ENCODE results near the gene PPA1.
"Not testable (repeated sequence)": the region's sequence is repeated elsewhere in the genome, so short reads cannot be mapped to it uniquely, and the experiment has no call there.

PPA1 gene

GRCh38 chr10:70212277-70212676 lies 21.0 kb downstream of the PPA1 start:
- no peak for DNase-seq (ENCODE audit: low read depth in 2 of 2)

- DNase-seq (ENCODE audit: low read depth in 2 of 2): no peak
Observed at GRCh38 chr10:70206762-70207161, 26.5 kb downstream of the PPA1 start.

GRCh38 chr10:70201105-70201504 lies 32.1 kb downstream of the PPA1 start:
- no peak for DNase-seq (ENCODE audit: low read depth in 2 of 2)

- DNase-seq (ENCODE audit: low read depth in 2 of 2): no peak
Observed at GRCh38 chr10:70198696-70199466, 34.3 kb downstream of the PPA1 start.

DNA sequence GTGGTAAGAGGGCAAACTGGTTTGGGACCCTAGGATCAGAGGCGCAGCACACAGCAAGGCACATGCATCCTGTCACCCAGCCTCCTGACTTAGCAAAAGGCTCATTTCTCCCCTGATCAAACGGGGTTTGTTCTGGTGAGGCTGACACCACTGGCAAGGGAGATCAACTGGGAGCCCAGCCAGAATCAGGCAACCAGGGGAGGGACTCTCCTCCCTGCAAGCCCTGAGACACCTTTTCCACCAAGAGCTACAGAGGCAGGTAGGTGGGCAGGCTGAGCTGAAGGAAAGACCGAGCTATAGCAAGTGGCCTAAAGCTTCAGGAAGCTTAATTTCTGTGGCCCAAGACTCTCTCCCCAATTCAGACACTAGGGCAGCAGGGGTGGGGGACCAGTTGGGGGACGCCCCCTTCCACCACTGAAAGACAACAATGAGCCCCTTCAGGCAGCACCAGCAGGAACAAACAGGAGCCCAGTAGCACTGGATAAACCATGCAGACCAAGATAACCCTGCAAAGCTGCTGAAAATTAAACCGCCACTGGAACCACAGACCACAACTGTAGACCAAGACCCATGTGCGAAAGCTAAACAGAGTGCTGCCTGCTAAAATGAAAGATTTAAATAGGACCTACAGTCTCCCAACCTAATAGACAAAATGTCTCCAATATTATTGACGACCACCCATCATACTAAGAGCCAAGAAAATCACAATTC lies 35.8 kb downstream of the PPA1 start:
- peak in 1 of 2 donors; percentile 5 for DNase-seq (ENCODE audit: low read depth in 2 of 2)

- no peak for DNase-seq (ENCODE audit: low read depth in 2 of 2)
Observed at GRCh38 chr10:70193391-70193844, 39.8 kb downstream of the PPA1 start.

DNA sequence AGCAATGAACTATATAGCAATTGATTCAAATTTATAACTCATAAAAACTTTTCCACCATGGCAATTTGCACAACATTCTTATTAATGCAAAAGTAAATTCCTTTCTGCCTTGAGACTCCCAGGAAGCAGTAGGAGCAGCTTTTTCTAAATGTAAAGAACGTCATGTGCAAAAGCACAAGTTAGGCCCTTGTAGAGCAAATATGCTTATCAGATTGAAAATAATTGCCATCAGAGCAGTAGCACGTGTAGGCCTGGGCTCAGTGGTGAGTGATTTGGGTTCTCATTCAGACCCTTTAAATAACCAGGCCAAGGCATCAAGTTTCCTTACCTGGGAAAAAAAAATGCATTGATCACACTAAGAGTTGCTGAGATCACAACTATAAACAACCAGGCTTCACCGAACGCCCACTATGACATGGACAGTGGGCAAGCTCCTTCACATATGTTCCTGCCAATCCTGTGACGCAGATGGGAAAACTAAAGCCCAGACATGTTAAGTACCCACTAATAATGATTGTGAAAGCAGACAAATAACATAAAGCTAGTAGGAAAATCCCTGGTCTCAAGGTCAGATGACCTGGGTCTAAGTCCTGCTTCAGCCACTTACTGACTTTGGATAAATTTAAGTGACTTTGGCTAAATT lies 40.8 kb downstream of the PPA1 start:
- DNase-seq (ENCODE audit: low read depth in 2 of 2): no peak

GRCh38 chr10:70191972-70192305 lies 41.3 kb downstream of the PPA1 start:
- DNase-seq (ENCODE audit: low read depth in 2 of 2): no peak

DNA sequence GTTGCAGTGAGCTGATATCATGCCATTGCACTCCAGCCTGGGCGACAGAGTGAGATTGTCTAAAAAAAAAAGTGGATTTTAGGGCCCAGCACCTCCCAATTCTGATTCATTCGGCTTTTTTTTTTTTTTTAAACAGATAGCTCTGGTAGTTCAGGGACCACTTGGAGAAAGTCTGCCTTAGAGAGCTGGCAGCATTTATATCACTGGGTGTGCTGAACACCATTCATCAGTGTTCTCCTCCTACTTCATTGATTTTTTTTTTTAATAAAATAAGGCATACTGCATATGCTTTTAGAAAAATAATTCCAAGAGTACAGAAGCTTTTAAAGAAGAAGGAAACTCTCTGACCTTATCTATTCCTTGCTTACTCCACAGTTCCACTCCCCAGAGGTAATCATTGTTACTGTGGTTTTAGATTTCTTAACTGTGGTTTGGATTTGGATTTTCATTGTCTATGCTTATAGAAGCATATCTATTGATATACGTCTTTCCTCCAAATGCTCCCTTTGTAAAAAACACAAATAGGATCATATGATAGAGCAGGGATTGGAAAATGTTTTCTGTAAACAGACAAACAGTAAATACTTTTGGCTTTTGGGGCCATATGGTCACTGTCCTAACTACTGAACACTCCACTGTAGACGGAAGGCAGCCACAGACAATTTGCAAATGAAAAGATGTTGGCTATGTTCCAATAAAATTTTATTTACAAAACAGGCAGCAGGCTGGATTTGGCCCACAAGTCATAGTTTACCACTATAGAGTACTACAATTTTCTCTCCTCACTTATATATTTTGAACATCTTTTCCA lies 41.9 kb downstream of the PPA1 start:
- no peak for DNase-seq (ENCODE audit: low read depth in 2 of 2)

- no peak for DNase-seq (ENCODE audit: low read depth in 2 of 2)
Observed at GRCh38 chr10:70190581-70190980, 42.6 kb downstream of the PPA1 start.

DNA sequence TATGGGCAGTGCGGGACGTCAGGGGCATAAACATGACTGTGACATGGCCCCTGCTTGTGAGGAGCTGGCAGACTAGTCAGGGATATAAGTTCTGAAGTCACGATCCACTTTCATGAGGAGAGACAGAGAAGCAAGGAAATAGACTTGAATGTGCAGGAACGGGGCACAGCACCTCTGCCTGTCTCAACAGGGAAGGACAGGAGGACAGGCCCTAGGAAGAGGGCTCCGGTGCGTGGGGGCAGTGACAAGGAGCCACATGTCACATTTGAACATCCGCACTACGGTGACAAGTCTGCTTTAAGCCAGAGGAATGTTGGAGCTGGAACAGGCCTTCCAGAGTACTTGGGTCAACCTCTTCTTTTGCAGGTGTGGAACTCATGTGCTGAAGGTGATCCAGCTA lies 43.1 kb downstream of the PPA1 start:
- no peak for DNase-seq (ENCODE audit: low read depth in 2 of 2)

GRCh38 chr10:70188768-70189167 lies 44.5 kb downstream of the PPA1 start:
- DNase-seq (ENCODE audit: low read depth in 2 of 2): no peak

DNA sequence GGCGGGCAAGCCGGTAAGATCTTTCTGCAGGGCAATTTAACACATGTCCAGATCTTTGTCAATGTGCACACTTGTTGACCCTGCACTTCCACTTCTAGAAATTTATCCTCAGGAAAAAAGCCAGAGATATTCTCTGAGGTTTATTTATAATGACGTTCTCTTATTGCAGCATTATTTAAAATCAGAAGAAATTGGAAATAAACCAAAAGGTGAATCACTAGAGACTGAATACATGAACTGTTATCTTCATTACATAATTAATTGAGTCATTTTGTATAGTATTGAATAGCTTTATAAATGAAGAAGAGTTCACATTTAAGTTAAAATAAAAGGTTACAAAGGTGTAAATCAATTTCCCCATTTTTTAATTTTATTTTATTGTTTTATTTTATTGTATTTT lies 46.7 kb downstream of the PPA1 start:
- no peak for DNase-seq (ENCODE audit: low read depth in 2 of 2)

DNA sequence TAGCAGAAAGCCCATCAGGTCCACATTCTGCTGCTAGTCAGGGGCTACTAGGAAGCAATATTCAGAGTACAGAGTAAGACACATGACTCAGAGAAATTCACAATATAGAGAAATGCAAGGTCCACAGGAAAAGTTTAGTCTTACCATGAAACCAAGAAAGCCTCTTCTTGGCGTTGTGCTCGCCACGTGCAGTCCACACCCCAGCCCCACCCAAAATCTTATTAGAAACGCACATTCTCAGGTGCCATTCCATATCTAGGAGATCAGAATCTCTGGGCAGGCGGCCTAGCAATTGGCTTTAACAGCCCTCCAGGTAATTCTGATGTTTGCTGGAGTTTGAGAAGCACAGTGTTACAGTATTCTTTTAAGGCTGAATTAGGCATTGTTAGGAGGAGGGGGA lies 47.1 kb downstream of the PPA1 start:
- no peak for DNase-seq (ENCODE audit: low read depth in 2 of 2)

GRCh38 chr10:70183304-70183703 lies 49.9 kb downstream of the PPA1 start:
- DNase-seq (ENCODE audit: low read depth in 2 of 2): no peak

- not testable (repeated sequence) for DNase-seq (ENCODE audit: low read depth in 2 of 2)
Observed at GRCh38 chr10:70179209-70179608, 54.0 kb downstream of the PPA1 start.

DNA sequence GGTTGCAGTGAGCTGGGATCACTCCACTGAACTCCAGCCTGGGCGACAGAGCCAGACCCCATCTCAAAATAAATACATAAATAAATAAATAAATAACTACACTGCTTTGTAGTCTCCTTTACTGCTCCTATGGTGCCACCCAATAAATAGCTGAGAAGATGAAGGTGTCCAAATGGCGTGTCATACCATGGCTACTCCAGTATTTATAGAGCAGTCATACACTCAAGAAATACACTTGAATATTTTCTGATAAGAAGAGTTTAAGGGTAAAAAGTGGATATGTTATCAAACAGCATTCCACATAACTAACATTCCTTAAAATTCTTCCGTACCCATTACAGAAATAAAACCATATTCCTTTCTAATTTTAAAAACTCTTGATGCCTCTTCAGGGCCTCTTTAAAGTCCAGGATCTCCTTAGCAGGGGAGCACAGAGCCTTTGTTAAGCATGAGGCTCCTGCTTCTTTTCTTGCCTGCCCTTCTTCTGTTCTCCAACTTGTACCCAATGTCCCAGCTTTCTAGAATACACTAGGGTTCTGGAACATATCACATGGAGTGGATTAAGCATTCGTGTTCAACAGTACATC lies 55.0 kb downstream of the PPA1 start:
- DNase-seq (ENCODE audit: low read depth in 2 of 2): no peak

DNA sequence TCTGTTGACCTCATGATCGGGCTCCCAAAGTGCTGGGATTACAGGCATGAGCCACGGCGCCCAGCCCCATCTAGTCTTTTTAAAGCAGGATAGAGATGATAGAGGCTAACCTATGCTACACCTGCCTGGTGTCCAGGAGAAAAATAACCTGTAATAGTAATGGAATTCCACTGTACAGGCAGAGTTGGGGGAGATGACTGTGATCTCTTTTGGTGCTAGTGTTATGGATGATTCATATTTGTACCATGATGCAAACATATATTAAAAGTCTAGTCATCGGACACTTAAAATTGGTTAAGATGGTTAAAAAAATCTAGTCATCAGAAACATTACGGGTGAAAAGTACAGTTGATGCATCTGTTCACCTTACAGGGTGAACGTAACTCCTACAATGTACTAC lies 56.8 kb downstream of the PPA1 start:
- no peak for DNase-seq (ENCODE audit: low read depth in 2 of 2)

DNA sequence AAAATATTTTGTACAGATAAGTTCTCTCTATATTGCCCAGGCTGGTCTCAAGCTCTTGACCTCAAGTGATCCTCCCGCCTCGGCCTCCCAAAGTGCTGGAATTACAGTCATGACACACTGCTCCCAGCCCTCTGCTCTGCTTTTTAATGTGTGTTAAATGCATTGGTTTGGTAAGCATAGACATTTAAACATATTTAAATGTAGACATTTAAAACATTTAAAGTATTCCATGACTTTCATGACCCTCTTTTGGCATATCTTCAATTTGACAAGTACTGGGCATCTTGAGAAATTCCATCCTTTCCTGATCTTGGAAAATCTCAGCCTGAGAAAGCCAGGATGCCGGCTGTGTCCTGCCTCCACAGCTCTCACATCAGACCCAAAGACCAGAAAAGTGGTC lies 57.7 kb downstream of the PPA1 start:
- DNase-seq (ENCODE audit: low read depth in 2 of 2): no peak

DNA sequence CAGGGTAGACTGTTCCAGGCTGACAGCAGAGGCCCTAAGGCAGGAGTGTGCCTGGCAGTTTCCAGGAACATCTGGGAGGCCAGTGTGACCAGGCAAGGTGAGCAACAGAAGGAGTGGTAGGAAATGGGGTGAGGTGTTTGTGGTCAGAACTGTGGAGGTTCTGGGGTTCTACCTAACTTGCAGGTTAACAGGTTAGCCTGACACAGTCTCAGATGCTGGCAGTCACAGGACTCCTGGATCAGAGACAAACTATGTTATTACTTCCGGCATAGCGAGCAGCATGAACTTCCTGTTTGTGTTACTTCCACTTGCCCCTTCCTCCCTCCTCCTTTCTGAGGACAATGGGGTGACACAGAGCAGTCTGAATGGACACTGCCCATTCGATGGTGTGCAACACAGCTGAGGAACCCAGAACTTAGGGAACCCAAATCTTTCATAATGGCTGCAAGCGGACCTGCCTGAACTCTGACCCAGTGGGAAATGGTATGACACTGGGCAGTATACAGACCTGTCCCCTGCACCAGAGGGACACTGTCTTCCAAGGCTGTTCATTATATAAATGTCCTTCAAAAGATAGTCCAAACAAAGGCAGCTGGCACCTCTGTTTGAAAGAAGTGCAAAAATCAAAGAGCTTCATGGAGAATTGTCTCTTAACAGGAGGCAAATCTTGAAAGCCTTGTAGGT lies 59.0 kb downstream of the PPA1 start:
- DNase-seq (ENCODE audit: low read depth in 2 of 2): no peak
